HG03457 (cell line): ENCODE measurements around the gene USH2A.
"Not testable (repeated sequence)": the region's sequence is repeated elsewhere in the genome, so short reads cannot be mapped to it uniquely, and the experiment has no call there.

Source experiments
- ATAC-seq: cut with Tn5 transposase; IDR thresholded peaks from one replicate; pipeline ENCODE4 v1.9.1; 2021; ENCODE audit warnings: moderate number of reproducible peaks; ENCODE audit not compliant: unreplicated experiment

Gene USH2A

GRCh38 chr1:216051071-216051470 is 372.2 kb downstream of the USH2A start:
- no peak for ATAC-seq

- ATAC-seq: no peak
These were observed 373.4 kb downstream of the USH2A start for GRCh38 chr1:216049741-216050430.

- ATAC-seq: no peak
These were observed 375.3 kb downstream of the USH2A start for GRCh38 chr1:216047811-216048572.

GRCh38 chr1:216046336-216046735 is 376.9 kb downstream of the USH2A start:
- ATAC-seq: no peak

- ATAC-seq: no peak
These were observed 377.8 kb downstream of the USH2A start for GRCh38 chr1:216045400-216045799.

GRCh38 chr1:216044538-216044937 is 378.7 kb downstream of the USH2A start:
- no peak for ATAC-seq

GRCh38 chr1:216034506-216034905 is 388.7 kb downstream of the USH2A start:
- ATAC-seq: no peak

- no peak for ATAC-seq
These were observed 390.2 kb downstream of the USH2A start for GRCh38 chr1:216032961-216033614.

- peak; percentile 47 for ATAC-seq
These were observed 391.0 kb downstream of the USH2A start for GRCh38 chr1:216032284-216032683.

GRCh38 chr1:216028631-216029030 is 394.6 kb downstream of the USH2A start:
- ATAC-seq: no peak

GRCh38 chr1:216024546-216024945 is 398.7 kb downstream of the USH2A start:
- ATAC-seq: no peak

- ATAC-seq: no peak
These were observed 402.4 kb downstream of the USH2A start for GRCh38 chr1:216020743-216021345.

GRCh38 chr1:216015116-216015515 is 408.1 kb downstream of the USH2A start:
- ATAC-seq: no peak

GRCh38 chr1:216014086-216014485 is 409.2 kb downstream of the USH2A start:
- ATAC-seq: no peak

- not testable (repeated sequence) for ATAC-seq
These were observed 413.8 kb downstream of the USH2A start for GRCh38 chr1:216009456-216009855.

GRCh38 chr1:216005916-216006315 is 417.3 kb downstream of the USH2A start:
- peak; percentile 100 for ATAC-seq

- no peak for ATAC-seq
These were observed 430.6 kb downstream of the USH2A start for GRCh38 chr1:215992620-215993019.

- no peak for ATAC-seq
These were observed 436.0 kb downstream of the USH2A start for GRCh38 chr1:215987092-215987875.

- no peak for ATAC-seq
These were observed 436.8 kb downstream of the USH2A start for GRCh38 chr1:215986401-215986800.

GRCh38 chr1:215983680-215984079 is 439.6 kb downstream of the USH2A start:
- ATAC-seq: no peak
